ENCODE results near the gene TBX4.
"Not testable (repeated sequence)": the region's sequence is repeated elsewhere in the genome, so short reads cannot be mapped to it uniquely, and the experiment has no call there.

TBX4 gene

DNA sequence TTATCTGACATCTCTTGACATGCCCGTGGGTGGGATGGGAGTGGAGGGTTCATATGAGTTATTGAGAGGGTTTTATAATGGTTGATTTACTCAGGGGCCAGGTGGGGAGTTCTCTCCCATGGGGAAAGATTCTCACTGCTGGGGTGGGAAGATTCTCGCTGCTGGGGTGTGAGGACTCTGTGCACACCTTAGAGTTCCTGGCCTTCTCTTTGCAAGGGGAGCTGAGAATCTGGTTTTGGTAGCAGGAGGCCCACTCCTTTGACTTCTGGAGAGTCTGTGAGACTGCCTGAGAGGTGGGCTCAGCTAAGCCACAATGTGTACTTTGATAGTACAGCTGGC lies 31.5 kb downstream of the TBX4 start:
- DNase-seq (ENCODE audit: low spot score) = no peak

DNA sequence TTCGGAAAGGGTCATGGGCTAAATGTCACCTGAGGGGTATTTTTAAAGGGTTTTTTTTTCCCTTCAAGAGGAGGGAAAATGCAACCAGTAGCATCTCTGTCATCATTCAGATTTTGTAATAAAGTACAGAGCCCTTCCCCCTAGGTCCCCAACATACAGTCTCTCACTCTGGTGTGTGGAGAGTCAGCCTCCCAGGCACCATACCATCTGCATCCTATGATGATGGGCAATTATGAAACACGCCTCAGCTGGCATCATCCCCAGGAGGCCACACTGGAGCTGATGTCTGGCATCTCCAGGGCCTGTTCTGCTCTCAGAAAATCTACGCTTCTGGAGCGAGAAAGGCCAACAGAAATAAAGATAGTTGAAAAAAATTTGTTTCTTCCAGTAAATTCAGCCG lies 32.0 kb downstream of the TBX4 start:
- no peak for DNase-seq (ENCODE audit: low spot score)

DNA sequence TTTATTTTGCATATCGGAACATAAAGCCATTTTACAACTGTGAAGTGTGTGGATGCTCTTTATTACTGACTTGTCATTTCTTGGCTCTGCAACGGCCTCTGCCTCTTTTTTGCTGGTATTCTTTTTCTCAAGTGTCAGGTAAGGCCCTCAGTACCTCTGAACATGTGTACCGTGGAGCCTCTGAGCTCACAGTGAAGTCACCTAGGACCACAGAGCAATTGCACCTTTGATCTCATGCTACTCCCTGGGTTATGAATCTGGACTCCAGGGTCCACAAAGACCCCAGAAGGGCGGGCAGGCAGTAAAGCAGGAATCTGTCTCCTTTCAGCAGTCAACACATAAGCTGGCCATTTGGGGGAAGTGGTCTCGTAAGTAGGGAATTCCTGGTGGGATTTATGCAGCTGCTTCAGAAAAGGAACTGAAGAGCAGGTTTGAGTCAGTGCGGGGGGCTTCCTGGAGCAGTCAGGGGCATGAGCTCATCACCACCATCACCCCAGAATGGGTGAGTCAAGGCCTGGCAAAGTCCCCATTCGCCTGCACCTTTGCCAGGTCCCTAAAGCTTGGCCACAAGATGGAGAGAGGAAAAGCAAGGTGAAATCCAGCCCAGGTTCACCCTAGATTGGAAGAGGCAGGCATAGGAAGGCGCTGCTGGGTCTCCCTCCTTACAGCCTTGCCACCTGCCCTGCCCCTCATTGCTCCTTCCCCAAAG lies 33.0 kb downstream of the TBX4 start:
- DNase-seq (ENCODE audit: low spot score) = no peak

DNA sequence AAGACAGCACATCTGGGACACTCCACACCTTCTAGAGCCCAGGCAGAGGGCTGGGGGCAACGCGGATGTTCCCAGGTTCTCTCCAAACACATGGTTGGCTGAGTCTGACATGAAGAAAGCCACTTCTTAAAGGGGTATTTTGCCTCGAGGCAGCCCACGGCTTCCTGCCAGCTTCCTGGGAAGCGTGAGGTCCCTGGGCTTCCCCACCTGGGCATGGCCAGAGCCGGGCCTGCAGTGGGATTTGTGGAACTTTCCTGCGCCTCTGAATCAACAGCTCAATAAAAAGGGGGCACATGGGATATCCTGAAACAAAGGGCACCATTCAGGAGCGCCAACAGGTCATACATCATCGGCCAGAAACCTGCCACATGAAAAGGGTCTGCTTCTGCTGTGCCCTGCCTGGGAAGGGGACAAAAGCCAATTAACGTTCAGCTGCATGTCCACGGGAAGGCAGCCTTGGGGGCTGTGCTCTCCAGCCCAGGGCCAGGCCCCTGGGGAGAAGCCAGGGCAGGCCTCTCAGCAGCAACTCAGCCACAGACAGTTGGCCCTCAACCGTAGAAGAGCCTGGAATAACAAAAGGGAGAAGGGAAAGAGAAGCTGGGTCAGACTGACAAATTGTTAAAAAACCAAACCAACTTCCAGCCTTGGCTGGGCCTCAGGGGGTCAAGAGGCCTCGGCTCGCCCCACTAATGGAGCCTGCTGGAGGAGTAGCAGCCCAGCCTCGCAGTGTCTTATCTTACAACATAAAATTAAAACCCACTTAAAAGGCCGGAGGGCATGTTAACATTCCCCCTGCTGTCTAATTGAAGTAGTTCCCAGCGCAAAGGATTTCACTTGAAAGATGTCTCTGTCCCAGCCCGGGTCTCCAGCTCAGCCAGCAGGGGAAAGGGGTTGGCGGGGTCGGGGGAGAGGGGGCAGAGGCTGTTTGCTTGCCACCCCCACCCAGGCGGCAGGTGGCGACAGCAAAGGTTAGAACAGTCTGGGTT lies 34.2 kb downstream of the TBX4 start:
- DNase-seq (ENCODE audit: low spot score) = no peak

DNA sequence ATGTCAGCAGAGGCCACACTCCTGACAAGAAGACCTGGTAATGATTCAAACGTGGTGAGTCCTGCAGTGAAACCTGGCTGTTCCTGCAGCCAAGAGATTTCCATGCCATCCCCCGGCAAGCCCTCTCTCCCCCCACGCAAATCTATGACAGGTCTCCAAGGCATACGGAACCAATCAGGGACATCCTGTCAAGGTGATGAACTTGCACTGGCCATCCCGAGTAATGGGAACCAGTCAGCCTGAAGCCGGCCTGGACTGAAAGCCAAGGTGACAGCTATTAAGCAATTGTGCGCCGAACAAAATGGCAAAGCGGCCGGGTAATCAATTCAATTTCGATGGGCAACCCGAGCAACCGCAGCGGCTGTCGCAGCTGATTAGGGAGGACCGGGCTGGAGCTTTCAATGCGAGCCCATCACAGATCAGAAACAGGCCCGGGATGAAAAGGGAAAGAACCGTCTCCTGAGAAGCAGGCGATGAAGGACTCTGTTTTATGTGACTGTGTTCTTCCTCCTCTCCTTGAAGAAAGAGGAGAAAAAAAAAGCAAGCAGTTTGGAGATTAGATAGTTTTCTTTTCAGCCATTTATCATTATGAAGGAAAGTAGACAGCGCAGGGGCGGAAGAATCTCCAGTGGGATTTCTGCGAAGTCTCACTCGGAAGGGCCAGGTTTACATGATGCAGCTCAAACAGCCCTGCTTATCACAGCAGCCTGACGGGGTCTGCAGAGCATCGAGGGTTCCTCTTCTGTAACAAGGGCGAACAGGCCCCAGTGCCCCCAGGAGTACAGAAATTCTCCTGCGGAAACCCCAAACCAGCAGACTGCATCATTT lies 35.2 kb downstream of the TBX4 start:
- DNase-seq (ENCODE audit: low spot score) = no peak

DNA sequence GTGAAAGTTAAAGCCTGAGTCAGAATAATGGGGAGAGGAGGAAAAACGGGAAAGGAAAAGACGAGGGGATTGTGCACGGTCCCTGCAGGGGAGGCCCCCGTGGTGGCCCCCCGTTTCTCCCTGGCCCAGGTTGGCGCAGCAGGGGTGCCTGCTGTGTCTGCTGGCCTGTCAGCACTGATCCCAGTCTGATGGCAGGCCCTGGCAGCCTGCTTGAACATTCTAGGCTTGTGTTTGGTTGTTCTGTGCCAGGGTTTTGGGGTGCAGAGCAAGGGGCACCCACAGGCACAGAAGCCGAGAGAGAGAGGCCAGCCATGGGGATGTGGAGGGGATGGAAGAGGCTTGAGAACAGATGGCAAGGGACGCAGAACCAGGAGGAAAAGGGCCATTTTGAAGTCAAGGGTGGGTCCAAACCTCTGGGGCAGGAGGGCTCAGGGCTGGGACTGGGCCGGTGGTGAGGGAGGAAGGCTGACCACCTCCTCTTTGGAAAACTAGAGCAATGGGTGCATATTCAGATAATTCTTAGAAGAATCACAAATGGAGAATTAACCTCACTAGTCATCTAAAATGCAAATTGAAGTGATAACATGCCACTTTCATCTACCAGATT lies 35.9 kb downstream of the TBX4 start:
- no peak for DNase-seq (ENCODE audit: low spot score)

DNA sequence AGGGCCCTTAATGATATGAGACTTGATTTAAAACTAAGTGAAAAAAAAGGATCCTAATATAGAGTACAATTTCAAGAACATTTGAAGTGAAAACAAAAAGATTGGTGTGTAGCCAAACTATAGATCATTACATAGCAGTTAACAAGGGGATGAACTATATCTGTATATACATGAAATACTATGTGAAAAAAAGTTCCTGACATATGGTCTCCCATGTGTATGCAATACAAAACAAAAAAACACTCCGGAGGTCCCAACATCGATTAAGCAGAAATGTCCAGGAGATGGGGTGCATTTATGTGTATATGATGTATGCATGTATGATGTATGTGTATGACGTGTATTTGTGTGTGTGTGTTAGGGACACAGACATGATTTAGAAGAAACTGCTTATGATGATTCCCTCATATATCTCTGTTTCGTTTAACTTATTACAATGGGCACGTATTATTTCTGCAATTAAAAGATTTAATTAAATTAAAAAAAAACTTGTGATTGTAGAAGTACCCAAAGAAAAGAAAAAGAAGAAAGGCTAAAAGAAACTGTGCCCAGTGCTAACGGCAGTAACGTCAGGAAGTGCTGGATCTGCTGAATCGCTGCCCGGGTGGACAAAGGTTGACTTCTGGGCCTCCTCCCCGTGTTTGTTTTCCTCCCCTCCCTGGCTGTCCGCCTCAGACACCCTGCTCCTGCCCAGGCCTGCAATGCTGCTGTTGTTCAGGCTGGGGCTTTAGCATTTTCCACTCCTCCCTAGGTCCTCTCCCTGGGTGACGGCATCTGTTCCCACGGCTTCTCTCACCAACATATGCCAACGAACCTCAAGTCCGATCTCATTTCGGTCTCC lies 36.9 kb downstream of the TBX4 start:
- no peak for DNase-seq (ENCODE audit: low spot score)

DNA sequence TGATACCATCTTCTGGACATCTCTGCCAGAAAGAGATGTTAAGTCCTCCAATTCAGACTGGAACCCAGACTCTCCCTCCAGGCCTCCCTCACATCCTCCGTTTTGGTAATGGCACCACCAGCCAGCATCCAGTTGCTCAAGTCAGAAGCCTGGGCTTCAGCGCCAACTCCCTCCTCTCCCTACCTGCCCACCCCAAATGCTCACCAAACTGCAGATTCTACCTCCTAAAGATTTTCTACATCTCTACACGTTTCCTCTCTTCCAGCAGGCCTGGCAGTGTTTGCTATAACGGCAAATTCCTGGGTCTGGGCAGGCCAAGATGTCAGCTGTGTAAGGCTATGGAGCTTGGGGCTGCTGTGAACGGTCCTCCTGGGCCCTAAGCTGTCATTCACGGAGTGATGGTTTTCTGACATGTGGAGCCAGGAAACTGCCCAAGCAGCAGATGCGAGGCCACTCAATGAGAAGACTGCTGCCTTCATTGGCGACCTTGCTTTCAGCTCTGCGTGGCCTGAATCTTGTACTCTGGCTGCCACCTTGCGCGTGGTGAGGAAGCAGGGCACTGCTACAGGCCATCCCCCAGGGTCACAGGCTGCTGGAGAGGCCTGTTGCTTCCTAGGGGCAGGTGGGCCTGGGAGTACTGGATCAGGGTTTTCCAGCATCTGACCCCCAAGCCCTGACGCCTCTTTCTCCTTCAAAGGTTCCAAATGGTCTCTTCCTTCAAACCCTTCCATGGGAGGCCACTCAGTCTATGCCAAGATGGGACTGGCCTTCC lies 37.7 kb downstream of the TBX4 start:
- no peak for DNase-seq (ENCODE audit: low spot score)

DNA sequence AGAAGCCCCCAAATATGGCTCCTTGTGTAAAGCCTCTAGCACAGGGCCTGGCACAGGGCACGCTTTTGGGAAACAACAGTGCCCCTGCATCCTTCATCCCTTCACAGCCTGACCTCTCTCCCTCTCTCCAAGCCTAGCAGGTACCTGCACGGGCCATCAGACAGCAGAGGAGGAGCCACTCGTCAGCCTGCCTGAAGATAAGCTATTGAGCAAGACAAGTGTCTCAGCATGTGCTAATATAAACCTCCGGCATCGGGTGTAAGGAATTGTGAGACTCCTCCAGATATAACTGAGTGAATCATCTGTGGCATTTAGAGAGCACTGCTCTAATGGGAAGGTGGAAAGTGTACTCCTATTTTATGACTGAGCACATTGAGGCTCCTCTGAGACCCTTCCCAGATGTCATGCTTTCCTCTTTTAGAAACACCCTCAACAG lies 38.3 kb downstream of the TBX4 start:
- DNase-seq (ENCODE audit: low spot score) = peak; percentile 34

DNA sequence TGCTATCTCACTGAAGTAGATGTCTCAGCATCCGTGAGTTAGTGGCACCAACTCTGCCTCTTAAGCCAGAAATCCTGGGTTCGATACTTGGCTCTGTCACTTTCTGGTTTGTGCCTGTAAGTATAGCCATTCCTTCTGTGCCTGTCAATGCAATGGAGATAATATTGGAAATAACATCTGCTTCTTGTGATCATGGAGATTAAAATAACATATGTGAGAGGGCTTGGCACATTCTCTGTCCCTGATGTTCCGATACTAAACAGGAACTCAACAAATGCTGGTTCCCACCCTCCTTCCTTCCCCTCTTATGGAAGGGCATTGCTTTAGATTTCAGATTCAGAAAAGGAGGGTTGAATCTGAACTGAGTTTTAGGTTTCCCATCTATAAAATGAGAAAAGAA lies 39.8 kb downstream of the TBX4 start:
- no peak for DNase-seq (ENCODE audit: low spot score)

DNA sequence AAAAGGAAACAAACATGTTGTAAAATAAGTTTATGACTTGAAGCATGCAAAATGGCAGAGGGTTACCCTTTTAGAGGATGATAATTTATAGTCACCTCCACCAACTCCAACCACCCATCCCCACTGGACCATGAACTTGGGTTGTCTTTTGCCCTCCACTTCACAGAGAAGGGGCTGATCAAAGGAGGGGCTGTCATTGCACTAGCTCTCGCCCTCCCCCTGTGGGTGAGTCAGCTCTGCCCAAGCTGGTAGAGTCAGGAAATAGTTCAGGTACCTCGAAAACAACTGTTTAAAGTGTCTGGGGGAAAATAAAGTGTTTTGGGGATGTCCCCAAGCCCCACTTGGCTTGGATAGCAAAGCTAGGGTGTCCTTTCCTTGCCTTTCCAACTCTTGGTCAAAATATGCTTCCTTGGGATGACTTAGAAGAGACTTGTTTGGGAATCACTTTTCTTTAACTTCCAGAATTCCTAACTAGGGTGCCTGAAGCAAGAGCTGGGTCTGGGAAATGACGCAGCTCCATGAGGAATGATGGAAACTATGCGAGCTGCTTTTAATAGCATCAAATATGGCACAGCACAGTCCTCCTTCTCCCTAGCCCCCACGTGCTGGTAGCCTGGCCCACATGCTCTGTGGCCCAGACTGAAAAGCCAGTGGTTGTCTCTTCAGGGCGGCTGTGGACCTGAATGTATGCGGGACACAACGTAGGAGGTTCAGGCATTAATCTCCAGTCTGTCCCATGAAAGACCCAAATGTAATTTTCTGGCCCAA lies 40.7 kb downstream of the TBX4 start:
- no peak for DNase-seq (ENCODE audit: low spot score)

DNA sequence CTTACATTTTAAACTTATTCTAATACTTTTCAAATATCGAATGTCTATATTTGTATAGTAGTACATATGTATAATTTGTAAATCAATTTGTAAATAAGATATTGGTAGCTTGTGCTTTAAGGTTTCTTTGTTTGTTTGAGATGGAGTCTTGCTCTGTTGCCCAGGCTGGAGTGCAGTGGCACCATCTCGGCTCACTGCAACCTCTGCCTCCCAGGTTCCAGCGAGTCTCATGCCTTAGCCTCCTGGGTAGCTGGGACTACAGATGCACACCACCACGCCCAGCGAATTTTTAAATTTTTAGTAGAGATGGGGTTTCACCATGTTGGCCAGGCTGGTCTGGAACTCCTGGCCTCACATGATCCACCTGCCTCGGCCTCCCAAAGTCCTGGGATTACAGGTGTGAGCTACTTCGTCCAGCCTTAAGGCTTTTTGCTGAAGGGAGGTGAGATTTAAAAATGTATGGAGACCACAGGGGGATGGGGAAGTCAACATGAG lies 41.7 kb downstream of the TBX4 start:
- DNase-seq (ENCODE audit: low spot score) = not testable (repeated sequence)

DNA sequence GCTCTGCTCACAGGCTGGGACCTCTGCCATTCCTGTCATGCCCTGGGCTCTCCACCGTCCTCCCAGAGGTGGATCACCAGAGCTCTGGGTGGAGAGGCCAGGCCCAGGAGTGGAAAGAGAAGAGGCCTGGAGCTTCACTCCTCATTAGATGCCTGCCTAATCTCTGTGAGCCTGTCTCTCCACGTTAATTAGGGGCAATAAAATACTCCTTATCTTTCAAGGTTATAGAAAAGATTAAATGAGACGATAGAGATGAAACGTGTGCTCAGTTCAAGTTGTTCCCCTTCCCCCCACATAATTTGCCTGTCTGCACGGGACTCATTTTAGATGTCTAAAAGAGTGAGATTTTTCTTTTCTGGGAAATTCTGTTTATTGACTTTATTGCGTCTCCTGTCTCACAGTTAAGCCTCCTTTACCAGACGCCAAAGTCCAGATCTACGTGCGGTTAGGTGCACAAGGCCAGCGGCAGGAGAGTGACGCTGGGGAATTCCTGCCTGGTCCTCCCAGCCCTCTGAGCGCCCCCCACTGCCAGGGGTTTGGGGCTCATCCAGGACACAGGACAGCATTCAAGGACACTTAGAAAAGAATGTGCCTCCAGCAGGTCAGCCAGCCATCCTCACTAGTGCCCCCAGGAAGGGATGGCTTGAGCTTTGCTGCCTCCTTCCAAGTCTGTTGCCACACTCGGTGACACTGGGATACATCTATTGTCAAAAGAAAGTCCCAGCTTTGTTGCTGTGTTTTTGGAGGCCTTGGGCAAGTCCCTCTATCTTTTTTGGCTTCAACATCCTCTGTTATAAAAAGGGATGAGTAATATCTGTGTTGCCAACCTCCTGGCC lies 42.3 kb downstream of the TBX4 start:
- DNase-seq (ENCODE audit: low spot score) = no peak

DNA sequence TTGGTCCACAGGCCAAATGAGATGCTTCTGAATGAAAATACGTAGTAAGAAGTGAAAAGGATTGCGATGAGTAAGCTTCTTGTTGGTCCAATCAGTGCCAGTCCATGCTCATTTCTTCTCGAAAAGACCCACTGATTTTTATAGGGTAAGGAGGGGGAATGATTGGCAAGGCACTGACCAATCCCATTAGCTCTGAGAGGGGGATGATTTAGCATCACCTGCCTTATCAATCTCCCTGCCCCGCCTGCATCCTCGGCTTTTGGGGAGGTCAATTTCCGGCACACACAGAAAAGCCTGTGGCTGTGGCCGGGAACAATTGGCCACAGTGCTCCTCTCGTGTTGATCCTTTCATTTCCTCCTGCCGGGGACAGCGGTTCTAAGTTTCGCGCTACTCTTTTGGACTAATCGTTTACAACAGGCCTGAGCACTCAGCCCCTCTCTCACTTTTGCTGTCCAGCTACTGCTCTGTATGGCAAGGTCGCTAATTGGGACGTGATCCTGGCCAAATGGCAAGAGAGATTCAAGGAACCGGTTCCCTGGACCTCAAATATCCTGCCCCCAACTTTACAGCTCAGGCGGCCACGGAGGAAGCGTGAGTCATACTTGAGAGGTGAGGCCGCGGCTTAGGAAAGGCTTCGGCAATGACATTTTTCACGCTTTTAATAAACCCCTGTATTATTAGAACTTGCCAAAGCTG lies 43.1 kb downstream of the TBX4 start:
- DNase-seq (ENCODE audit: low spot score) = no peak

DNA sequence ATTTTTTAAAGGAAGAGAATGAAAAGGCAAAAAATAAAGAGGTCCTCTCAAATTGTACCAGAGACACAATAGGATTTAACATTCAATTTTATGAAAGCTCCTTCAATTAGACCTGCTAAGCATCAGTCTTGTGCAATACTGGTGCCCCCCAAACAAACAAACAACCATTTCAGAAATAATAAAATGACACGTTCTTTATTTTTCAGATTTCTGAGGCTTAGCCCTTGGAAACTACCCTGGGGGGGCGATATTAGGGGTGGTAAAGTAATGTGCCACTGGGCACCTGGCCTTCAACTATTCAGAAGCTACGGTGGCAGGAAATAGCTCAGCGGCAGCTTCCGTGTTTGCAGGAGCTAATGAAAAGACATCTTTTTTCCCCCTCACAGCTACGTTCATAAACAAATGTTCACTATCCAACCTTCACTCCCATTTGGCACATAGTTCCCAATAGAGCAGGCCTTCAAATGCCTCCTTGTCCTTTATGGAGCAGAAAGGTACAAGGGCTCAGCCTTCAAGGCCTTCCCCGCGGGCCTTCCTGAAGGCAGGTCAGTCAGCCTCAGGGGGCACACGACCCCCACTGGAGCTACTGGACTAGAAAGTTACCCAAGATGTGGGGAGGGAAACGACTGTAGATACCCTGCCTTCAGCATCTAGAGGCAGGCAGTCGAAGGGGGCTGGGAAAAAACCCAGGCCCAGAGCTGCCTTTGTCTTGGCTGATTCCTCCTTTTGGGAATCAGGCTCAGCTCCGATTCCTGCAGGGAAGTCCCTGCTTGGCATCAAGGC lies 44.1 kb downstream of the TBX4 start:
- no peak for DNase-seq (ENCODE audit: low spot score)

DNA sequence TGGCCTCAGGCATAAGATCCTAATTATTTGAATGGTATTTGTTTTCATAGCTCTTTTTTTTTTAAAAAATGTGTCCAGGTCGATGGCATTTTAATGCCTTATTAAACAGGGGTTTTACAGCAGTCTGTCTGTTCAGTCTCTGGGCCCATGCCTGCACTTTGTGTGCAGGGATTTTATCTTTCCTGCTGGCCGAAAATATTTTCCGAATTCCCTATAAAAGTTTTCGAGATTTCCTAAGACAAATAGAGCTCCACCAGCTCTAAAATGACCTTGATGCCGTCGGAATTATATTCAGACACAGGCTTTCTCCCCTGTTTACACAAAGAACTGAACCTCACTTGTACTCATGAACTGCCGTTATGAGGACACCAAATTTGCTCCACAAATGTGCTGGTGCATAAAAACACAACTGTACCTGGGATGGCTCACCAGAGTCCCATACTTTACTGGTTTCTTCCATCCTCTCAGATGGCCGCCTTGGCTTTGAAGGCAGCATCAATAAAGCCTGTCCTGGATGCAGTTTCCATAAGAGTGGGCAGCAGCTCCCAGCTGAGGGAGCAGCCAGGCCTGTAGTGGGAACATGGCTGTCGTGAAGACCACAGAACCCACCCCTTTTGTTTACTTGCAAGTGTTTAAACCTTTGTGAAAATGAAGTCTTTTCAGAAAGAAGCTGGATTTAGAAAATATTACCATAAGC lies 44.9 kb downstream of the TBX4 start:
- DNase-seq (ENCODE audit: low spot score) = no peak

Data from putamen (tissue), 1 donor.